Erythroblast (primary cell): ENCODE results near the gene PATJ.

Experiments used
- GATA1 ChIP-seq: IDR thresholded peaks from 2 replicates; pipeline ENCODE4 v1.6.1; 2011; ENCODE audit warnings: low read depth, mild to moderate bottlenecking, control low read depth, low read length, moderate library complexity
- POLR2A ChIP-seq: IDR thresholded peaks from 2 replicates; pipeline ENCODE4 v1.6.1; 2011; ENCODE audit warnings: mild to moderate bottlenecking, low read length

GRCh38 chr1:62025154-62025553 lies 282.9 kb downstream of the PATJ start:
- TF ChIP-seq POLR2A (no peak), GATA1 (no peak)
